A673 (cell line): Measurements from ENCODE around the gene WFDC11.

Experiments used
- CTCF ChIP-seq: fragments of 300-800, 200-600 bp; sonication (generic); conservative IDR thresholded peaks from 2 replicates; pipeline ENCODE4 v1.5.1; 2017; ENCODE audit warnings: low read depth, mild to moderate bottlenecking, antibody characterized with exemption, low read length, moderate library complexity, mixed read lengths
- EZH2 ChIP-seq: fragments of 200-600 bp; sonication (generic); IDR thresholded peaks from 2 replicates; pipeline ENCODE4 v1.6.1; 2017; ENCODE audit warnings: borderline replicate concordance, low read depth, mild to moderate bottlenecking, mixed read lengths, antibody characterized with exemption, low read length; ENCODE audit not compliant: poor library complexity, severe bottlenecking

- TF ChIP-seq CTCF (no peak), EZH2 (no peak)
Measured at GRCh38 chr20:45685896-45686295, 15.9 kb upstream of the WFDC11 start.
